BE2C (cell line): Measurements from ENCODE around the gene MIPEP.
A peak's percentile ranks its signal among the peaks of the same experiment; 100 is the strongest.
"Not testable (repeated sequence)": the region's sequence is repeated elsewhere in the genome, so short reads cannot be mapped to it uniquely, and the experiment has no call there.

ENCODE experiments used
- DNase-seq: peaks from one replicate; pipeline ENCODE4 v3.0.0-alpha.2; 2020
- H3K27me3 ChIP-seq: fragments of 250-450 bp; sonication (Bioruptor Pico); 2 replicates; pipeline ENCODE4 v1.5.1; 2020; ENCODE audit warnings: mild to moderate bottlenecking
- H3K36me3 ChIP-seq: fragments of 250-450 bp; sonication (Bioruptor Pico); 2 replicates; pipeline ENCODE4 v1.5.1; 2020; ENCODE audit warnings: mild to moderate bottlenecking
- H3K4me1 ChIP-seq: fragments of 250-450 bp; sonication (Bioruptor Pico); 2 replicates; pipeline ENCODE4 v1.5.1; 2020
- H3K4me3 ChIP-seq: 2 replicates; pipeline ENCODE4 v1.5.1; 2011; ENCODE audit warnings: low read depth, low read length
- H3K9me3 ChIP-seq: fragments of 250-450 bp; sonication (Bioruptor Pico); 2 replicates; pipeline ENCODE4 v1.5.1; 2020
- CTCF ChIP-seq: IDR thresholded peaks from 2 replicates; pipeline ENCODE4 v1.5.1; 2012; ENCODE audit warnings: mild to moderate bottlenecking, low read depth, low read length

MIPEP gene

DNA sequence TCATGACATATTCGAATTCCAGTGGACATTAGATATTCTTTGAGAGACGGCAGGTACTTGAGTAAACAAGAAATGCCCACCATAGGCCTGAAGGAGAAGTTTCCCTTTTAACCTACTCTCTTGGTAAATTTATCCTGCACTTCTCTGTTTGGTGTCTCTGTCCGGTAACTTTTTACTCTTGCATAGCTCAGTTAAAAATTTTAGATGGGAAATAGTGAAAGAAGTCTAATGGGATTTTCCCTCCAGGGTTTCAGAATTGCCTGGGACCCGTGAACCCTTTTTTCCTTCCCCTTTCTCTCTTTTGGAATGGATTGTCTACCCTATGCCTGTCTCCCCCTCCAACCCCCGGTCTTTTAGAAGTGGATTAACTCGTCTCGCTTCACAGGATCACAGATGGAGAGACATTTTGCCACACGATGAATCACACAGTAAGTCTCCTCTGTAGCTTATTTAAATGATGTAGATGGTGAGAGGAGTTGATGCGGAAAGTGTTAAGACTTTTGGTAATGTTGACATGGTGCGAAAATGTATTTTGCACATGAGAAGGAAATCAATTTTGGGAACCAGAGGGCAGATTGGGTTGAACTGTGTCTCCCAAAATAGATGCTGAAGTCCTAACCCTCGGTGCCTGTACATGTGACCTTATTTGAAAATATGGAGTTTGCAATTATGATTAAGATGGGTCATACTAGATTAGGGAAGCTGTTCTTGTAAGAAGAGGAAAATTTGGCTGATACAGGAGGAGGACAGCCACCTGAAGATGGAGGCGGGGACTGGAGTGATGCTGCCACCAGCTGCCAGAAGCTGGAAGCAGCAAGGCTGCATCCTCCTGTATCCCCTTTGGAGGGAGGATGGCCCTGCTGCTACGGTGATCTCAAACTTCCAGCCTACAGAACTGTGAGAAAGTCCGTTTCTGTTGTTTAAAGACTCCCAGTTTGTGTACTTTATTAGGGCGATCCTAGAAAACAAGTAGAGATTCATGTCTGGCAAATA, 711 bp upstream of the MIPEP start:
- Histone ChIP-seq H3K27me3 (no peaks in the 10 kb centered on the region), H3K4me3 (peak overlapping the region; percentile 80), H3K9me3 (no peaks in the 10 kb centered on the region), H3K36me3 (peaks cover 2% of the 10 kb centered on the region), H3K4me1 (no peaks in the 10 kb centered on the region)
- peak; percentile 59 for TF ChIP-seq CTCF
- DNase-seq = no peak

DNA sequence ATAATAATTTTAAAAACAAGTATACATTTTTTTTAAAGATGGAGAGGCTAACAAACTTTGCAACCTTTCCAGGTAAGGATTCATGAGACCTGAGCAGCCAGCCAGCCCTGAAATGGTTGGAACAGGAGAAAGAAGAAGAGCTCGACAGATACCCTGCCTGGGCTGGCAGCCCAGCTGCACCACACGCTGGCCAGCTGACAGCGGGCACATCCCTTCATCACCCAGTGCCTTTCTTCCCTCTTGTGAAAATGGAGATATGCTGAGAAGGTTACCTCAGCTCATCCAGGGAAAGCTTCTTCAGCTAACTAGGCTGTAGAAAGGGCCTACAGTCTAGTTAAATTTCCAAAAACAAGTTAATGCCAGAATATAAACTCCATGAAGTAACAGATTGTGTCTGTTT, 4.8 kb downstream of the MIPEP start:
- not testable (repeated sequence) for H3K4me3 ChIP-seq, H3K4me1 ChIP-seq, H3K27me3 ChIP-seq, H3K9me3 ChIP-seq, H3K36me3 ChIP-seq, DNase-seq

DNA sequence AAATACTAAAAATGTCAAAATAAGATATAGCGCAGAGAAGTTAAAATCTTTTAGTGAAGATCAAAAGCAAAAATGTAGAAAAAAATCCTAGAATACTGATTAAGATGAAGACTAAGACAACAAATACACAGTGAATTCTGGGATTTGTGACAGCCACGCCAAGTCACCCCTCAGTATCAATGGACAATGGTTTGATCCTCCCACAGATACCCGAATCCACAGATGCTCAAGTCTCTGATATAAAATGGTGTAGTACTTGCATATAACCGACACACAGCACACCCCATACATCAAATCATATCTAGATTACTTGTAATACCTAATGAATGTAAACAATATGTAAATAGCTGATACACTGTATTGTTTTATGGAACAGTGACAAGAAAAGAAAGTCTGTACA, 5.9 kb downstream of the MIPEP start:
- Histone ChIP-seq H3K36me3 (peaks cover 7% of the 10 kb centered on the region), H3K4me1 (no peaks in the 10 kb centered on the region), H3K4me3 (no peak overlapping the region), H3K27me3 (no peaks in the 10 kb centered on the region), H3K9me3 (no peaks in the 10 kb centered on the region)
- no peak for DNase-seq
- TF ChIP-seq CTCF = no peak

- not testable (repeated sequence) for H3K27me3 ChIP-seq, H3K4me1 ChIP-seq, H3K36me3 ChIP-seq, DNase-seq, H3K9me3 ChIP-seq, H3K4me3 ChIP-seq
Observed at GRCh38 chr13:23881402-23881800, 7.8 kb downstream of the MIPEP start.

GRCh38 chr13:23880493-23881401, 8.5 kb downstream of the MIPEP start:
- H3K4me3 ChIP-seq, H3K36me3 ChIP-seq, H3K27me3 ChIP-seq, H3K4me1 ChIP-seq, DNase-seq, H3K9me3 ChIP-seq: not testable (repeated sequence)

- TF ChIP-seq CTCF = no peak
- H3K36me3 ChIP-seq = no peaks in the 10 kb centered on the region; the same call in 1 of the 2 replicates
- H3K4me3 ChIP-seq = no peak overlapping the region
- H3K4me1 ChIP-seq = no peaks in the 10 kb centered on the region
- H3K27me3 ChIP-seq = no peaks in the 10 kb centered on the region
- no peaks in the 10 kb centered on the region for H3K9me3 ChIP-seq
- DNase-seq = no peak
Observed at GRCh38 chr13:23877286-23877685, 11.9 kb downstream of the MIPEP start.

GRCh38 chr13:23876265-23876664, 12.9 kb downstream of the MIPEP start:
- Histone ChIP-seq H3K36me3 (no peaks in the 10 kb centered on the region; the same call in 1 of the 2 replicates), H3K9me3 (no peaks in the 10 kb centered on the region), H3K4me1 (no peaks in the 10 kb centered on the region), H3K27me3 (no peaks in the 10 kb centered on the region), H3K4me3 (no peak overlapping the region)
- TF ChIP-seq CTCF = peak; percentile 68
- DNase-seq = no peak
